GM21529 (cell line): ENCODE data around the gene RHEB.

Experiments used
- ATAC-seq: cut with Tn5 transposase; IDR thresholded peaks from one replicate; pipeline ENCODE4 v1.9.1; 2021; ENCODE audit not compliant: unreplicated experiment

RHEB gene

DNA sequence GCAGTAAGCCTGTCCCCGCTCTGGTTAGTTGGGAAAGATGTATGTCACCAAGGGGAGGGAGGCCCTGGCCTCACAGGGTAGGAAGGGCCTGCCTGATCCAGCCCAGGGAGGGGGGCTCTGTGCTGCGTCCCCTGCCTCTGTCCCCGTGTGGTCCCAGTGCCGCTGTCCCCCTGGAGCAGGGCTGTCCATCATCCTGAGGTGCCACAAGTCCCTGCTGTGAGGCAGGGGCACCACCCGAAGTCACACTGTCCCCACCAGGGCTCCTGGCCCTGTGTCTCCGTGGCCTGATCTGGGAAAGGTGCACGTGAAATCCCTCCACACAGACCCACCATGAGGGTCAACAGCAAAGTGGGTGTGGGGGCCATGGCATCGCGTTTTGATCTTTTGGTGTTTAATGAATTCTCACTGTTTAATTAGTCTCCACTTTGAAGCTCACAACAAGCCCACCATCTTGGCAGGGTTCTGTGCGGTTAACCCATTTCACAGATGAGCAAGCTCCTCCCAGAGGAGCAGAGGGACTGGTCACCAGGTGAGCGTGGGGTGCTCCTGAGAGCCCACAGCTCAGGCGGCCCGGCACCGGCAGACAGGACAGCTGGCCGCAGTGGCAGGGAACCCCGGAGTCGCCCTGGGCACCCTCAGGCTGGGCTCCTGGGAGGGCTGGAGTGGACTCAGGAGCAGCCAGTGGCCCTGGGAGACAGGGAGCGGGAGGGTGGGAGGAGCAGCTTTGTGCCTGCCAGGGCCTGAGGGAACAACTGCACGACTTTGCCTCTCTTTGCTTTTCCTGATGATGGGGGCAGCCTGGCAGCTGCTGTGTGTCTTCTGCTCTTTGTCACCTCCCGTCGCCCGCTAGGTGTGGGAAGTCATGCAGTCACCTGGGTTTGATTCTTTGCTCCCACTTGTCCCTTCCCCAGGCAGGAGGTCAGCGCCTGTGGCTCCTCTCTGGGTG lies 67.8 kb downstream of the RHEB start:
- ATAC-seq, result no peak

DNA sequence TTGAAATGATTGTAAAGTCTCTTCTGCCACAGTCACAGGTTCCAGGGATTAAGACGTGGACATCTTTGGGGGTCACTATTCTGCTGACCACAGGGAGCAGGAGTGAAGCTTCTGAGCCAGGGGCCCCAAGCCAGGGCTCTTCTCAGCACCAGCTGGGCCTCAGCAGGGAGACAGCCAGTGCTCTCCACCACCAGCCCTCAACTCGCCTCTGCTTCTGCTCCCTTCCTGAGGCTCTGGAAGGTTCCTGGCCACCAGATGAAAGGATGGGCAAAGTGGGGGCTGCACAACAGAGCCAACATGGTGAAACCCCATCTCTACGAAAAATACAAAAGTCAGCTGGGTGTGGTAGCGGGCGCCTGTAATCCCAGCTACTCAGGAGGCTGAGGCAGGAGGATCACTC lies 68.5 kb downstream of the RHEB start:
- ATAC-seq, result no peak

DNA sequence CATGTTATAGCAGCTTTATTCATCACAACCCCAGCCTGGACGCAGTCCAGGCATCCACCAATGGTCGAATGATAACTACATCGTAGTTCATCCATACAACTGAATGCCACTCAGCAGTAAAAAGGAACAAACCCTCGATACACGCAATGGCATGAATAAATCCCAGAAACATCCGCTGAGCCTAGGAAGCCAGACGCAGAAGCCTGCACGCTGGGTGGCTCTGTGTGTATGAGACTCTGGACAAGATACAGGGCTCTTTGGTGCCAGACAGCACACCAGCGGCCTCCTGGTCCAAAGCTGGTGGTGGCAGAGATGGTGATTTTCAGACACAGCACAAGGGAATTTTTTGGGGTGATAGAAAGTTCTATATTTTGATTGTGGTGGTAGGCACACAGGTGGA lies 69.7 kb downstream of the RHEB start:
- ATAC-seq, result no peak

DNA sequence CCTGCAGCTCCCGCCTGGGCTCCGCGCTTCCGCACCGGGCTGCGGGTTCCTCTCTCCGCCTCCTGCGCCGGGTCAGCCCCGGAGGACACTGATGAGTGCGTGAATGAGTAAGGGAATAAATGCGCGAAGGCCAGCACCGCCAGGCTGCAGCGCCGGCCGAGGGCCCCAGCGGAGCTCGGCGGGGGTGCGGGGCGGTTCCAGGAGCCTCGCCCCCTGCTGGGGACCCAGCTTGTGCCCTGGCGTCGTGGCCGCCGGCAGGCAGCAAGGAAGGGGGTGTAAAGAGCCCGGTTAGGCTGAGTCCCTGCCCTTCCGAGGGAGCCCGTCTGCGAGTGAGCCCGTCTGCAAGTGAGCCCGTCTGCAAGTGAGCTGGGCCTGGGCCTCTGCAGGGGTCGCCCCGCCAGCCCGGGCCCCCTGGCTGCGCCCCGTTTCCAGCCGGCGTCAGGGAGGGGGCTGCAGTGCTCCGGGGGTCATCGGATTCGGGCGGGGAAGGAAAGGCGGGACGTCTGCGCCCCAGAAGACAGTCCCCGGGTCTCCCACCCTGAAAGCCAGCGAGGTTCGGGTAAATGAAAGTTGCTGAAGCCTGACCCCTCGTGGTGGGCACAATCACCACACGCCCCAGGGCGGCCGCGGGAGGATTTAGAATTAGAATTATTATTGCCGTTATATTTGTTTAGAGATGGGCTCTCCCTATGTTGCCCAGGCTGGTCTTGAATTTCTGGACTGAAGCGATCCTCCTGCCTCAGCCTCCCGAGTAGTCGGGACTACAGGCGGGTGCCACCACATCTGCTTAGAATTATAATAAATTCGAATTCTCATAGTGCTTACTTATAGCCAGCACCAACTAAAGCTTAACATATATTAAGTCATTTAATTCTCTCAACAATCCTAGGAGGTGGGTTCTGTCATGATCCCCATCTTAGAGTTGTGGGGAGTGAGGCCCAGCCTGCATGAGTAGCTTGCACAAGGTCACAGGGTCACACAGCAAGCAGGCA lies 71.1 kb downstream of the RHEB start:
- ATAC-seq, result peak; percentile 77

DNA sequence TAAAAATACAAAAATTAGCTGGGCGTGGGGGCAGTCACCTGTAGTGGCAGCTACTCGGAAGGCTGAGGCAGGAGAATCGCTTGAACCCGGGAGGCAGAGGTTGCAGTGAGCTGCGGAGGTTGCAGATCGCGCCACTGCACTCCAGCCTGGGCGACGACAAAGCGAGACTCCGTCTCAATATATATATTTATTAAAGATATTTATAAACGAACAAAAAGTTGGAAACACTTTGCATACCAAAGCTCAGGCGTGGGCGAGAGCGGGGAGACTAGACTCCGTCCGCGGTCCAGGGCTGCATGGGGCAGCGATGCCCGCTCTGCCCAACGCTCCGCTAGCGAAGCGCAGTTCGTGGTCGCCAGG lies 71.8 kb downstream of the RHEB start:
- no peak for ATAC-seq

DNA sequence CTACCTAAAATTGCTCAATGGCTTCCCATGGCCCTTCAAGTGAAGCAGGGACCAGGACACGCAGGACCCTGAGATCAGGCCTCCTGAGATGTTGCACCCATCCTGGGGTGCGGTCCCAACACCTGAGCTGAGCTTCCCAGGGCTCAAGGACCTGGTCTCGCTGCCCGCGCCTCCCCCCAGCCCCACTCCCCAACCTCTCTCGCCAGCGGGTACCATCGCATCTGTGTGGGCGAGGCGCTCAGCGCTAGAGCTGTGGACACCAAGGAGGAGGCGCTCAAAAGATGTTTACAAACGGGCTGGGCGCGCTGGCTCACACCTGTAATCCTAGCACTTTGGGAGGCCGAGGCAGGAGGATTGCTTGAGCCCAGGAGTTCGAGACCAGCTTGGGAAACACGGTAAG lies 72.4 kb downstream of the RHEB start:
- ATAC-seq, result no peak

DNA sequence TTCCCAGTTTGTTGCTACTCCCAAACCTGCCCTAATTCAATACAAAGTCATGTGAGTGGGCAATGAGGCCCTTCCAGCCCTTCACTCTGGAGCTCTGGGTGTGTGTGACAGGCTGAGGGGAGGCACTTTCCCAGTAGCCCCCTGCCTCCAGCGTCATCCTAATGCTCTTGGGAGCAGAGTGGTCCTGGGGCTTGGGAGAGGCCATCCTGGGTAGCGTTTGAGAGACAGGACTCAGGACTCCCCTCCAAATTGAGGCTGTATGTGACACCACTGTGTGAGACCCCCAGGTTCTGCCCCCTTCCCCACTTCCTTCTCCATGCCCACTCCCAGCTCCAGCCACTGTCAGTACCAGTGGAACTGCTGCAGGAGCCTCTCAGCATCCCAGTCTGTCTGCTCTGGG lies 73.3 kb downstream of the RHEB start:
- ATAC-seq, result no peak

DNA sequence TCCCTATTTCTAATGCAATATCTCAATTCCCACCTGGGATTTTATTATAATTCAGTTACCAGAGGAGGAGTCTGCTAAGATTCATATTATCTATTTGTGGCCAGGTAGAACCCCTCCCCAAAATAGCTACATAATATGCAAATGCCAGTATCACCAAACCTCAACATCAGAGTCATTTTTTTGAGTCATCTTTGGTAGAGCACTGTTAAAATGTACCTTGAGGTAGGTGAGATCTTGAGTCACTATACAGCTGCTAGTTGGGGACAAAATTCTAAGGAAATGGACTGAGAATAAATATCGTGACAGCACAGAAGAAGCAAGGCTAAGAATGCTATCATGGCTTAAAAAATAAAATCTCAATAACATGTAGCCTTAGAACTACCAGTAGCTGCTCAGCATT lies 75.1 kb downstream of the RHEB start:
- ATAC-seq, result no peak

DNA sequence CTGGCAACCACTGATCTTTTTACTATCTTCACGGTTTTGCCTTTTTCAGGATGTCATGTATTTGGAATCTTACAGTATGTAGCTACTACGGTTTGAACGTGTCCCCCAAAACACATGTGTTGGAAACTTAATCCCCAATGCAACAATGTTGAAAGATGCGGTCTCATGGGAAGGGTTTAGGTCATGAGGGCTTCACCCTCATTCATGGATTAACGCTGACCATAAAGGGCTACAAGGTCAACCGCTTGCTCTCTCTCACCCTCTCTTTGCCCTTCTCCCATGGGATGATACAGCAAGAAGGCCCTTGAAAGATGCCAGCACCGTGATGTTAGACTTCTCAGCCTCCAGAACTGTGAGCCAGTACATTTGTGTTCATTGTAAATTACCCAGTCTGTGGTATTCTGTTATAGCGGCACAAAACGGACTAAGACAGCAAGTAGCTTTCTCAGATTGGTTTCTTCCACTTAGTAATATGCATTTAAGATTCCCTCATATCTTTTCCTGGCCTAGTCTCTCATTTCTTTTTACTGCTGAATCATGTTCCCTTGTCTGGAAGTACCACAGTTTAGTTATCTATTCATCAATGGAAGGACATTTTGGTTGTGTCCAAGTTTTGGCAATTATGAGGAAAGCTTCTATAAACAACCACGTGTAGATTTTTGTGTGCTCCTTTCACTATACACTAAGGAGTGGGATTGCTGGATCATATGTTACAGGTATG lies 76.8 kb downstream of the RHEB start:
- ATAC-seq, result no peak

DNA sequence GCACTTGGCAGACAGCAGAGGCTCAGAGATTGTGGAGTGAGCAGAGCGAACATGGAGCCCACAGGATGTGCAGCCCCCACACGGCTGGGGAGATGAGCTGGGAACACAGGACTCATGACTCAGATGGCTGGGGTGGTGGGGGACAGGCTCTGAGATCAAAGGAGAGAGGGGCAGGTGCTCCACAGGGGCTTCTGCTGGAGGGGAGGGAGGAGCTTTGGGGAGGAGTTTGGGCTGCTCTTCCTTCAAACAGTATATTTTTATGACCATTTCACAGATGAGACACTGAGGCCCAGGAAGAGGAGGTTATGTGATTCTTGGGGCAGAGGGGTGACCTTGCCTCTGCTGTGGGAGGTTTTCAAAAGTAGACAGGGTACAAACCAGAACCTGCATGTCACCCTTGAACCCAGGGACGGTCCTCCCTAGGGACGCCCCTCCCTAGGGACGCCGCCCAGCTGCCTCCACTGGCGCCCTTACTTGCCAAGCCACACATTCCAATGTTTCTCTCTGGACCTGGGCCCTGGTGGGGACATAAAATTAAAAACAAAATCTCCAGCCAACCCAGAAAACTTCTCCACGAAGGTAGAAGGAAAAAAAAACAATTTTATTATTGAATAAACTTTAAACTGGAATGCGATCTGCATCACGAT lies 78.8 kb downstream of the RHEB start:
- ATAC-seq, result no peak

DNA sequence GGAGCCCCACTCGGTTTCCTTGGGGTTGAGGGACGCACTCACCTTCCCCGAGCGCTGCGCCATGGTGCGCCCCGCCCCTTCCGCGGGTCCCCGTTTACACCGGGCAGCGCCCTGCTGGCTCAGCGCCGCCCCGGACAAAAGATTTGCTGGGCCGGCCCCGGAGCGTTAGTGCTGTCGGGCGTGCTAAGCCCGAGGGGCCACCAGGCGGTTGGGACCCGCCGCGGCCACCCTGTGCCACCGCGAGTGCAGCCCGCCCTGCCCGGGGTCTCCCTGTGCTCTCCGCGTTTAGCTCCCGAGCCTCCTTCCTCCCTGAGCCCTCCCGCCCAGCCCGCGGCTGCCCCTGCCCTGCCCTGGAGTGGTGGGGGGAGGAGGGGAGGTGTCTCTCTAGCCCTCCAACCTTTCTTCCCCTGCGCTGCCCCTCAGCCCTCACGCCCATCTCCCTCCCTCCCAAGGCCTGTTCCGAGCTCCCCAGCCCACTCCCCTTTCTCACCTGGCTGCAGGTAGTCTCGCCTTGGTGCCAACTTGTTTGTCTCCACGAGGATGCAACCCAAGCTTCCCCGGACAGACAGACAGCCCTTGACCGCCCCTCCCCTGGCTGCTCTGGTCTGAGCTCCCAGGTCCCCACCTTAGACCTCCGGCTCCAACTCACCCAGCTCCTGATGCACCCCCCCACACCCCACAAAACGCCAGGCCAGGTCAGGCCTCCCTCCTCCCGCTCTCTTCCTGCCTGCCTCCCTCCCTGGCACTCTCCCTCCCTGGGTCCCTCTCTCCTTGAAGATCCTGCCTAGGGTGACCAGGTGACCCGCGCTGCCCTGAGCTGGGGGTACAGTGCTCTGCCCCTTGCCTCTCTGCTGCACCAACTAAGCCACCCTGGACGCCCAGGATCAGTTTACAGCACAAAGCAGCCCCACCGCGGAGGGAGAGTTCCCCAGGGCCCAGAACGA lies 79.6 kb downstream of the RHEB start, which contains the start of gene CRYGN:
CRYGN (minus strand) TSS at position 287 of the 944 bp plus-strand sequence; CDS start at position 63, 224 bp downstream.
- ATAC-seq, result no peak

DNA sequence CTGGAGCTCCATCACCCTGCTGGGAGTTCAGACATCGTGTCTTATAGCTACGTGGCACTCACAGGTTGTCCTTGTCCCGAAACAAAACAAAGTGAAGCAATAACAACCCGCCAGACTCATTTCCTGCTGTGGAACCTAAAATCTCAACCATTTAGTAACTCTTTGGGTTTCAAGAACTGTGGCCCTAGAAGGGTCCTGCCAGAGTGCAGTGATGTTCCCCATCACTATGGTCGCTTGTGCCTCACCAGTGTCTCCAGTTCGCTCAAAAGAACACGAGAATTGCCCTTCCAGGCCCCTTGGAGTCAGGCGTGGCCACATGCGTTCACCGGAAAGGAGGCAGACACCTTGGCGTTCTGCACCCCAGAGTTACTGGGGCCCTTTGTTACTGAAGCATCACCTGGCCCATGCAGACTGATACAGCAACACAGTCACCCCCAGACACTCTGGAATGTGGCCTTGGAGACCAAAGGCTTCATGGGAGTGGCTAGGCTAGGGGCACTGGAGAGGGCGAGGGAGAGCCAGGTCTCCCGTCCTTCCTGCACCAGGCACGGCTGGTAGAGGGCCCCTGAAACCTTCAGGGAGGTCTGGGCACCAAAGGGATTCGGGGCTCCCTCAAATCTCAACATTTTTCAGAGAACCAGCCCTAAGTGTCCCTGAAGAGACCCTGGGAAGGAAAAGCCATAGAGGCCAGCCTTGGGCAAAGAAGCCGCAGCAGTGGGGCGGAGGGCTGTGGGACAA lies 80.7 kb downstream of the RHEB start:
- no peak for ATAC-seq

DNA sequence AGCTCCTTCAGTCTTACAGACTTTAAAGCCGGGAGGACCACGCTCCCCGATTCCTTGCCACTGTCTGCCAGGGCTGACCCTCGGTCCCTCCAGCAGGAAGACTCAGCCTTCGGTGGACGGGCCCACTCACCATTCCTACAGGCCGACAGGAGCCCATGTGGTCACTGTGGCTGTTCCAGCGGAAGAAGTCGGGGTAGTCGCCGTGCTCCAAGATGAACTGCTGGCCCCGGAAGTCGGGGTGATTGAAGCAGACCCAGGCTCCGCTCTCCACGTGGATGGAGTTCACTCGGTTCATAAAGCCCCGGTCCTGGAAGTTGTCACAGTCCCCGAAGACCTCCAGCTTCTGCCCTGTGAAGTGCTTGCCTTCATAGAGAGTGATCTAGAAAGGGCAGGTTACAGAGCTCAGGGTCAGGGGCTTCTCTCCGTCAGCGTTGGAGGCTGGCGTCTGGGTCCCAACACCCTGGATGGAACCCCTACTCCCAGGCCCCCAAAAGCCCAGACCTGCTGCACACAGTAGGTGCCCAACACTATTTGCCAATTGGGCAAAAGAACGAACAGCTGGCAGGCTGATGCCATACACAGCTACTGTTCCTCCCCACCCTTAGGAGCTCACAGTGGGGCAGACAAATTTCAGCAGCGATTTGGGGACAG lies 81.7 kb downstream of the RHEB start:
- no peak for ATAC-seq

DNA sequence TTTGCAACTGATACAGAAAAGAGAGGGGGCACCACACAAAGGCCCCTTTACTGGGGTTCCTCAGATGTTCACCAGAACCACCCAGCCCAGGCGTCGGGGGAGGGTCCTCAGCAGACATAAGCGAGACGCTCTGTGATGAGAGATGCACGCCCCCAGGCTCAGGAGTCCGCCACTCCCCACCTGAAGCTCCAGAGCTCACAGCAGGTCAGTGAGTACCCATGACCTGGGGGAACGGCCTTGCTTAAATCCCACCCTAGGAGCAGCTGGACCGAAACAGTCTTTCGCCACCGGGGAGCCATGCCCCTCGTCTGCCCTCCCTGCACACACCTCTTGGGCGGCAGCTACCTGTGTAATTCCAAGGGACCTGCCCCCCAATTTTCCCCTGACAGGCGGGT lies 82.5 kb downstream of the RHEB start:
- no peak for ATAC-seq

DNA sequence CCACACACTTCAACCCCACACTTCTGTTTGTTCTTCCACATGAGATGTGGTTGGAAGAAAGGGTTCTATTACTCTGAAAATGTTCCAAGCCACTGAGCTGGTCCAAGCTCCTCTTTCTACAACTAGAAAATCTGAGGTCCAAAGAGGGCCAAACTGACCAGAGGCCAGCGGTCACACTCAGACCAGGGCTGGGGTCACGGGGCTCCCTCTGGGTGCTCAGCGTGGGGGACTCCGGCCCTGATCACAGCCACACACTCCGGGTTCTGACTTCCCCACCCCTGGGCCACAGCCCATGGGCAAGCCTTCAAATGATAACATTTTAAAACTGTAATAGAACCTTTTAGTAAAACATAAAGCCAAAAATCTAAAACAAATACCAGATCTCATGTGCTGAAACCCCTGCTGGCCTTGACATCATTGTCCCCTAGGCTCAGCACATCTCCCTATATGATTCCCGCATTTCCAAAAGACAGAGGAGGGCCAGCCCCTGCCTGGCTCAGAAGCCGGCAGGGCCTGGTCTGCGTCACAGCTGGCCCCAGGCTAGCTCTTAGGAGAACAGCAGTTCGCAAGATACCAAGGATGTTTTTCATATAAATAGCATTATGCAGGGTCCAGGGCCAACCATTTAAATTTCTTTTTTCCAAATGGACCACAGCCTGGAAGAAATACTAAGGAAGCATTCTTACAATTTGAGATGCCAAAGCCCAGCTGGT lies 83.1 kb downstream of the RHEB start:
- ATAC-seq, result no peak

DNA sequence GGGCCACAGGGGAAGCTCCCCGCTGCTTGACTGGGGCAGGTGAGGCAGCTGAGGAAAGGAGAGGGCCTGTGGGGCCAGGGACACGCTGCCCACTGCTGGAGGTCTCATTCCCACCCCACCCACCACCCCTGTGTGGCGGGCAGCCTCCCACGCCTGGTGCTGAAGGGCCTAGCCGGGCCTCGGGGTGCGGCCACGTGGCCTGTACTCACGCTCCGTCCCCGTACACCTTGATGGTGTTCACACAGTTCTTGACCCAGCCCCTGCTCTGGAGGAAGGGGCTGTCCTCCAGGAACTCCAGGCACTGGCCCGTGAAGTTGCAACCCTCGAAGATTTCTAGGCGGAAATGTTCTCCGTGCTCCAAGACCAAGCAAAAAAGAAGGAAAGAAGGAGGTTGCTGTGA lies 83.7 kb downstream of the RHEB start:
- ATAC-seq, result no peak

DNA sequence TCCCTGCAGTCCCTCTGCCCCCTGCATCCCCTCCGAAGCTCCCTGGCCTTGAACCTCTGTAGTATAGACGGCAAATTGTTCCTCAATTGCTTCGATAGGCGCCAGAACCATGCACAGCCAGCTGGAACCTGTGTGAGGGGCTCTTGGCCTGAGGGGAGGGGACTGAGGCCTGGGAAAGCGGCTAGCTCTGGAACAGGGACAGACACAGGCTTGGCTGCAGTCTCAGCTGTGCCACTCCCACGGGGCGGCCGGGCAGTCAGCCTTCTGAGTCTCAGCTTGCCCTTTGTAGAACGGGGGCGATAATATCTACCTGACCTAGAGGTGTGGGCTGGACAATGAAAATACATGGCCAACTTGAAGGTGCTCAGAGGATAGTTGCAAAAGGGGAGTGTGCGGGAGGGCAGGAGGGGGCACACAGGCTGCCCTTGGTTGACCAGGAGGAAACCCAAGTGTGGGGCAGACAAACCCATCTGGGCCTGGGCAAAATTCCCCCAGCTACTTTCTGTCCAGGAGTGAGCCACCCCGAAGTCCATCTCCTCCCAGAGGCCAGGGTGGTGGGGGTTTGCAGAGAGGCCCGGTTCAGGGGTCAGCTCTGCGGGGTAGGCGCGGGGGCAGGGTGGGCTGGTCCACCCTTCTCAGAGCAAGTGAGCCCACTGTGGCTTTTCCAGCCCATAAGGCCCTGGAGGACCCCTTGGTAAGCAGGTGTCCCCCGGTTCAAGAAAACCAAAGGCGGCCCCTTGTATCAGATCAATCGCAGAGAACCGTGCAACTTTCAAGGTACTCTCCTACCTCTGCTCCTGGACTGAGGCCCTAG lies 84.4 kb downstream of the RHEB start:
- no peak for ATAC-seq
